ENCODE data around the gene ANKMY1.

The ANKMY1 gene

DNA sequence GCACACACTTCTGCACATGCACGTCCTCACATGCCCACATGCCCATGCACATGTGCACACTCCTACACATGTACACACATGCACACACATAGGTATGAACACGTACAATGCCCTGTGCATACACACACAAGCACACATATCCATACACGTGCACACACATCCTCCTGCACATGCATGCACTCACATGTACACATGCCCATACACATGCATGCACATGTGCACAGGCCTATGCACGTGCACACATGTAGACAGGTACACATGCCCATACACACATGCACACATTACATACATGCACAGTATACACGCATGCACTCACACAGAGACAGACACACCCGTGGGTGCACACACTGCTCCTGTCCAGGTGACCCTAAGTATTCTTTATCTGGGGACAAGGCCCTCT is 88.0 kb downstream of the ANKMY1 start:
- no peak for DNase-seq

DNA sequence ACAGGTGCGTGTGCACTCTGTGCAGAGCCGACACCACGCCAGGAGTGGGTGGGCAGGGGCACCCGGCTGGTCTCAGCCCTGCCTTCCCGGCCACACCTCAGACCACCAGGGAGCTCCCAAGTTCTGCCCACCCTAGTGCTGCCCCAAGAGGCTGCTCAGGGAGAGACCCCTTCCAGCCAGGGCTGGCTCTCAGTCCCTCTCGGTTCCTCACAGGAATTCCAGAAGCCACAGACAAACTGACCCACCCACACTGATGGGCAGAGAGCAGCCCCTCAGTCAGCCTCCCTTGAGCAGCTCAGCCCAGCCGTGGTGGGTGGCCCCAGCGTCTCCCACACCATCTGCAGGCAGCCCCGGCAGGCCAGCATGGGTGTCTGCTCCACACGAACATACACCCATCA is 88.5 kb downstream of the ANKMY1 start:
- no peak for DNase-seq

GRCh38 chr2:240468303-240469238 is 89.2 kb downstream of the ANKMY1 start:
- no peak for DNase-seq

- no peak for DNase-seq
Measured at GRCh38 chr2:240467659-240468302, 90.0 kb downstream of the ANKMY1 start.

DNA sequence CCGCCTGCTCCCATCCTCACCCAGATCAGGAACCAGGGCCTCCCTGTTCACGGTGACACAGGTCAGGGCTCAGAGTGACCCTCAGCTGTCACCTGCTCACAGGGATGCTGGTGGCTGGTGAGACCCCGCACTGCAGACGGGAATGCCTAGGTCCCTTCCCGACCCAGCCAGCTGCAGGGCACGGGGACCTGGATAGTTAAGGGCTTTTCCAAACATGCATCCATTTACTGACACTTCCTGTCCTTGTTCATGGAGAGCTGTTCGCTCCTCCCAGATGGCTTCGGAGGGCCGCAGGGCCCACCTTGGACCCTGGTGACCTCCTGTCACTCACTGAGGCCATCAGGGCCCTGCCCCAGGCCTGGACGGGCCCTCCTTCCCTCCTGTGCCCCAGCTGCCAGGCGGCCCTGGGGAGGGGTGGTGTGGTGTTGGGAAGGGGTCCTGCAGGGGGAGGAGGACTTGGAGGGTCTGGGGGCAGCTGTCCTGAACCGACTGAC is 90.6 kb downstream of the ANKMY1 start:
- DNase-seq: no peak

DNA sequence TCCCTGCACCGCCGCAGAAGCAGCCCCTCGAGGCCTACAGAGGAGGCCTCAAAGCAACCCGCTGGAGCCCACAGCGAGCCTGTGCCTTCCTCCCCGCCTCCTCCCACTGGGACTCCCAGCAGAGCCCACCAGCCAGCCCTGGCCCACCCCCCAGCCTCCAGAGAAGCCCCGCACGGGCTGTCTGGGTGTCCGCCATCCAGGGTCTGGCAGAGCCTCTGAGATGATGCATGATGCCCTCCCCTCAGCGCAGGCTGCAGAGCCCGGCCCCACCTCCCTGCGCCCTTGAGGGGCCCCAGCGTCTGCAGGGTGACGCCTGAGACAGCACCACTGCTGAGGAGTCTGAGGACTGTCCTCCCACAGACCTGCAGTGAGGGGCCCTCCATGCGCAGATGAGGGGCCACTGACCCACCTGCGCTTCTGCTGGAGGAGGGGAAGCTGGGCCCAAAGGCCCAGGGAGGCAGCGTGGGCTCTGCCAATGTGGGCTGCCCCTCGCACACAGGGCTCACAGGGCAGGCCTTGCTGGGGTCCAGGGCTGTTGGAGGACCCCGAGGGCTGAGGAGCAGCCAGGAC is 91.1 kb downstream of the ANKMY1 start:
- no peak for DNase-seq

- DNase-seq: no peak
Measured at GRCh38 chr2:240465765-240466578, 91.8 kb downstream of the ANKMY1 start.

DNA sequence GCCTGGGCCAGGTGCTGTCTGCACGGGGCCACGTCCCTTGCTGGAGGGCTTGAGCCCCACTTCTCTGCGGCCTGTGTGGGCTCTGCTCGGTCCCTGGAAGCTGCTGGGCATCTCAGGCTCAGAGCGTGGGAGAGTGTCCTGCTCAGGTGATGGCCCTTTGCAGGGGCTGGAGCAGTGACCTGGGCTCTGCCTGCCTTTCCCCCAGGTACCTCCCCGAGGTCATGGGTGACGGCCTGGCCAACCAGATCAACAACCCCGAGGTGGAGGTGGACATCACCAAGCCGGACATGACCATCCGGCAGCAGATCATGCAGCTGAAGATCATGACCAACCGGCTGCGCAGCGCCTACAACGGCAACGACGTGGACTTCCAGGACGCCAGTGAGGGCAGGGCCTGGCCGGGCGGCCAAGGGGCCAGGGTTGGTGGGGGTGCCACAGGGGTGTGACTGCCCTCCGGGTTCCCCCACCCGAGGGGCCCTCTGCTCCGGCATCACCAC is 92.5 kb downstream of the ANKMY1 start:
- DNase-seq: no peak

DNA sequence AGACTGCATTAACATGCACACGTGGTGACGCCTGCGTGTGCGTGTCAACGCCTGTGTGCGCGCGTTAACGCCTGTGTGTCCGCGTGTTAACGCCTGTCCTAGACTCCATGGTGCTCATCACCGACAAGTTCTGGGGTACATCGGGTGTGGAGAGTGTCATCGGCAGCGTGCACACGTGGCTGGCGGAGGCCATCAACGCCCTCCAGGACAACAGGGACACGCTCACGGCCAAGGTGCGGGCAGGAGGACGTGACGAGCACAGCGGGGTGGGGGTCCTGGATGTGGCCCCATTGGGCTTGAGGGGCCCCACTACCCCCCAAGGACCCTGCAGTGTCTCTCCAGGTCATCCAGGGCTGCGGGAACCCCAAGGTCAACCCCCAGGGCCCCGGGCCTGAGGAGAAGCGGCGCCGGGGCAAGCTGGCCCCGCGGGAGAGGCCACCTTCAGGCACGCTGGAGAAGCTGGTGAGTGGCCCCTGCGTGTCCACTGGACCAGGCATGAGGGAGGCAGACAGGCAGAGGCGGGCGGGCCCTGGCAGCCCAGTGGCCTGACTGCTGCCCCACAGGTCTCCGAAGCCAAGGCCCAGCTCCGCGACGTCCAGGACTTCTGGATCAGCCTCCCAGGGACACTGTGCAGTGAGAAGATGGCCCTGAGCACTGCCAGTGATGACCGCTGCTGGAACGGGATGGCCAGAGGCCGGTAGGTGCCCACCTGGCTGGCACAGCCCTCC is 93.1 kb downstream of the ANKMY1 start:
- no peak for DNase-seq

DNA sequence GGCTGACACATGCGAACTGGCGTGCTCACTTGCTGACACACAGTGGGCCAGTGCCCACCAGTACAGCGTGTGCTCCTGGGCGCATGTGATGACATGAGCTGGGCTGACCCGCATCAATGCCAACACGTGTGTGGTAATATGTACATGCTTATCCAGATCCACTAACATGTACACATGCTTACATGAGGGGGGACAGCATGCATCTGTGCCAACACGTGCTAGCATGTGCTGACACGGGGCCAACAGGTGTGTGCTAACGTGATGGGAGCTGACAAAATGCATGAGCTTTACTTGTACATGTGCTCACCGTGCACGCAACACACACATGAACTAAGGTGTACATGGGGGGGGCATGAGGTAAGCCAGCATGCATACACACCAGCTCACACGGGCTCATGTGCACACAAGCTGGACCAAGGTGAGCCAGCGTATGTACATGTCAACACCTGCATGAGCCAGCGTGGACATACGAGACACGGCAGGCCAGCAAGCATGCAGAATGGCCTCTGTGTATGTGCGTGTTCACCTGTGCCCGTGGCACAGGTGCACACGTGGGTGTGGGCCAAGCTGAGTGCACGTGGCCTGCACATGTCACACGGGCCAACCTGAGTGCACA is 93.8 kb downstream of the ANKMY1 start:
- no peak for DNase-seq

DNA sequence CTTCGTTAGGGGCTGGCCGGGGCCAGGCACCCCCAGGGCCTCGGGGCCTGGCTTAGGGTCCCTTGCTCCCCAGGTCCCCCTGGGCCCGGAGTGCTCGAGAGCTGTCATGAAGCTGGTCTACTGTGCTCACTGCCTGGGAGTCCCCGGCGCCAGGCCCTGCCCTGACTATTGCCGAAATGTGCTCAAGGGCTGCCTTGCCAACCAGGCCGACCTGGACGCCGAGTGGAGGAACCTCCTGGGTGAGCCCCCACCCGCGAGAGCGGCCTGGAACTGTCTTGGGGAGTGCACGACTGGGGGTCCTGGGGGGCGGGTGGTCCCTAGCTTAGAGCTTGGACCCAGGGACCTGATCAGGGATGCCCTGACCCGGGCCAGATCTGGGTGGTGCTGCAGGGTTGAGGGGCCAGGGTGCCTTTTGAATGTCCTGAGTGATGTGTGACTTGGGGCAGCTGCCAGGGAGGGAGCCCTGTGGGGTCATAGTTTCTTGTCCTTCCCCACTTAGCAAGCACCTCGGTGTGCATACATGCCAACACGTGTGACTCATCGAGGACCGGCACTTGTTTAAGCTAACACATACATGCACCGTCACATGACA is 94.4 kb downstream of the ANKMY1 start:
- no peak for DNase-seq

GRCh38 chr2:240462707-240463273 is 95.0 kb downstream of the ANKMY1 start:
- no peak for DNase-seq

- no peak for DNase-seq
Measured at GRCh38 chr2:240462073-240462706, 95.6 kb downstream of the ANKMY1 start.

GRCh38 chr2:240461471-240462072 is 96.2 kb downstream of the ANKMY1 start:
- no peak for DNase-seq

DNA sequence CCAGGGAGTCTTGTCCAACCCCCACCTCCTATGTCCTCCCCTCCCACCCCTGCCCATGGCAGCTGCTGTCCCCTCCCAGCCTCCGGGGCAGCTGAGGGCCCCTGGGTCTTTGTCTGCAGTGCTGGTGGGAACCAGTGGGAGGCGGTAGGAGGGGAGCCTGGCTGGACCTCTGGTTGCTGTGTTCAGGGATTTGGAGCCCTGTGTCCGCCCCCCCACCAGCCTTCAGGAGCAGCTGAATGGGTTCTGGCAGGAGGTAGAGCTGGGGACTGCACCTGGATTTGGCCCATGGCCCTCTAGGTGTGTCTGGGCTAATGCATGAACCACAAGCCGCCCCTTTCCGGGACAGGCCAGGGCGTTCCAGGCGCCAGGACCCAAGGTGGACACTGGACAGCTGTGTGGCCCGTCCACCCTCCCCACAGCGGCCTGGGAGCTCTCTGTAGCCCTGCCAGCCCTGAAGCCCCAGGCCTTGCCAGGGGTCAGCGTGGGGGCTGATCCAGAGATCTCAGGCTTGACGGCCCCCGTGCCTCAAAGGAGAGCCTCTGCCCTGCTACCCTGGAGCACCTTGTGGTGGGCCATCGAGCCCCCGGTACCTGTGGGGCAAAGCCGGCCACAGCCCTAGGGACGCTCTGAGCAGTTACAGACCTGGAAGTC is 96.9 kb downstream of the ANKMY1 start:
- DNase-seq: no peak

GRCh38 chr2:240460253-240460711 is 97.5 kb downstream of the ANKMY1 start:
- no peak for DNase-seq

DNA sequence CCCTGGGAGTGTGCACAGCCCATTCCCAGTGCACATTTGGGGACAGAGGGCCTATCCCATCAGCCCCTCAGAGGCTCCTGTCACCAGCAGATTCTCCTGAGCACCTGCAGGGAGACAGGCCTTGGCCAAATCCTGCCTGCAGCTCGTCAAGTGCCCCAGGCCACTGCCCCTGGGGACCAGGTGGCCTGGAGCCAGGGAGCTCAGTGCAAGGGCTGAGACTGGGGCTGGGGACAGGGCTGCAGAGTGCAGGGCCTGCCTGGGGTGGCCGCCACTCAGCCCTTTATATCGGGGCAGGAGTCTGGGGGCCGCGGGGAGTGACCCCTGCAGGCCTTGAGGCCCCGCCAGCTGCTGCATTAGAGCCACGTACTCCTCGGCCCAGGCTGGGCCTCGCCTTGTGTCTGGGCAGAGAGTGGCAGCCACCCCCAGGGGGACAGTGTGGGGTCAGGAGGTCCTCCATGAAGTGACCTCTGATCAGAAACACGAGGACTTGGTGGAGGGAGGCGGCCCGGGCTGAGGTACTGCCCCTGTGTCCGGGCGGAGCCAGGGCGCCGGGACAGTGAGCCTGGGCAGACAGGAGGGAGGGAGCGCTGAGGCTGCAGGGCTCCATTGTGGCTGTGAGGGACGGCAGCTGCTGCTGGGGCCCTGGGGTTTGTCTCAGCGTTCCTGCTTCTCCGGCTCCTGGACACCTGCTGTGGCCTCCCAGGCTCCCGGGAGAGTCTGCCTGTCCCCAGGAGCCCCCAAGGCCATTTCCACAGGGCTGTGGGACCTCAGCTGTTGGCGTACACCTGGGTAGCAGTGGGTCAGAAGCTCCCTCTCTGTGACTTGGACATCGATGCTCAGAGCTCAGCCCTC is 98.2 kb downstream of the ANKMY1 start:
- DNase-seq: no peak

DNA sequence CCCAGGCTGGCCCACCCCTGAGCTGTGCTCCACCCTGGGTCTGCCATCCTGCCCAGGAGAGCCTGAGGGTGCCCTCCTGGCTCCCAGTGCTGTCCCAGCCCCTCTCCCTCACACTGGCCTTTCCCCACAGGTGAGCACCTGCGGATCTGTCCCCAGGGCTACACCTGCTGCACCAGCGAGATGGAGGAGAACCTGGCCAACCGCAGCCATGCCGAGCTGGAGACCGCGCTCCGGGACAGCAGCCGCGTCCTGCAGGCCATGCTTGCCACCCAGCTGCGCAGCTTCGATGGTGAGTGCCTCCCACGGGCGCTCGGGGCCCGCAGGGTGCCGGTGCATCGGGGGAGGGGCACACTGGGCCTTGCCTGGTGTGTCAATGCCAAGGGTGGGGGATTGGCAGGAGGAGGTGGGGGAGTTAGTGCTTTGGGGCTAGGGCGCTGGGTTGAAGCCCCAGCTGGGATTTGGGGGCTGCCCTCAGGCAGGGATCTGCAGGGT is 98.8 kb downstream of the ANKMY1 start:
- no peak for DNase-seq
